Kidney epithelial cell (primary cell): ENCODE data around the gene TAAR2. TPM values are rescaled to one million over a fixed set of nuclear protein-coding genes. Genes with fewer than 3 reads are reported as not detected.

Experiments
- DNase-seq: peaks from one replicate; pipeline ENCODE4 v3.0.0-alpha.2; 2010; ENCODE audit warnings: low read depth
- H3K27me3 ChIP-seq: 2 replicates; pipeline ENCODE4 v1.6.0; 2011; ENCODE audit warnings: low read length; ENCODE audit not compliant: control insufficient read depth, insufficient read depth
- H3K36me3 ChIP-seq: 2 replicates; pipeline ENCODE4 v1.5.1; 2011; ENCODE audit warnings: low read length; ENCODE audit not compliant: control insufficient read depth, insufficient read depth
- H3K4me3 ChIP-seq: 2 replicates; pipeline ENCODE4 v1.5.1; 2011; ENCODE audit warnings: low read depth, mild to moderate bottlenecking, control low read depth, low read length
- total RNA-seq: library from RNA; depleted of rRNA; stranded (reverse); fragments of >200 nt; gene quantifications from 2 replicates; pipeline ENCODE4 v1.2.3, GENCODE V29; 2015
- TF ChIP-seq, protein P1 (sequence below): IDR thresholded peaks from 2 replicates; pipeline ENCODE4 v1.5.1; 2011; ENCODE audit warnings: mild to moderate bottlenecking, moderate library complexity, low read length, control low read depth, inconsistent platforms; ENCODE audit not compliant: insufficient read depth, poor library complexity, severe bottlenecking

TAAR2 gene
- total RNA-seq, 1 donor from 2014 or later: not detected

- Histone ChIP-seq H3K36me3 (no peaks in the 10 kb centered on the region), H3K27me3 (no peaks in the 10 kb centered on the region), H3K4me3 (no peak within 1 kb of the TSS)
- no peak for DNase-seq
- TF ChIP-seq, protein P1, sequence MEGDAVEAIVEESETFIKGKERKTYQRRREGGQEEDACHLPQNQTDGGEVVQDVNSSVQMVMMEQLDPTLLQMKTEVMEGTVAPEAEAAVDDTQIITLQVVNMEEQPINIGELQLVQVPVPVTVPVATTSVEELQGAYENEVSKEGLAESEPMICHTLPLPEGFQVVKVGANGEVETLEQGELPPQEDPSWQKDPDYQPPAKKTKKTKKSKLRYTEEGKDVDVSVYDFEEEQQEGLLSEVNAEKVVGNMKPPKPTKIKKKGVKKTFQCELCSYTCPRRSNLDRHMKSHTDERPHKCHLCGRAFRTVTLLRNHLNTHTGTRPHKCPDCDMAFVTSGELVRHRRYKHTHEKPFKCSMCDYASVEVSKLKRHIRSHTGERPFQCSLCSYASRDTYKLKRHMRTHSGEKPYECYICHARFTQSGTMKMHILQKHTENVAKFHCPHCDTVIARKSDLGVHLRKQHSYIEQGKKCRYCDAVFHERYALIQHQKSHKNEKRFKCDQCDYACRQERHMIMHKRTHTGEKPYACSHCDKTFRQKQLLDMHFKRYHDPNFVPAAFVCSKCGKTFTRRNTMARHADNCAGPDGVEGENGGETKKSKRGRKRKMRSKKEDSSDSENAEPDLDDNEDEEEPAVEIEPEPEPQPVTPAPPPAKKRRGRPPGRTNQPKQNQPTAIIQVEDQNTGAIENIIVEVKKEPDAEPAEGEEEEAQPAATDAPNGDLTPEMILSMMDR: no peak
These were observed 53.8 kb downstream of the TAAR2 start, which contains the start of gene TAAR6 for GRCh38 chr6:132570221-132570777. TSS of gene TAAR6 (plus strand) at chr6:132570322. CDS start at chr6:132570322, 0 bp downstream.

GRCh38 chr6:132569170-132569569, 54.9 kb downstream of the TAAR2 start:
- Histone ChIP-seq H3K36me3 (no peaks in the 10 kb centered on the region), H3K4me3 (no peak overlapping the region), H3K27me3 (no peaks in the 10 kb centered on the region)
- DNase-seq: no peak
- TF ChIP-seq, protein P1: no peak

DNA sequence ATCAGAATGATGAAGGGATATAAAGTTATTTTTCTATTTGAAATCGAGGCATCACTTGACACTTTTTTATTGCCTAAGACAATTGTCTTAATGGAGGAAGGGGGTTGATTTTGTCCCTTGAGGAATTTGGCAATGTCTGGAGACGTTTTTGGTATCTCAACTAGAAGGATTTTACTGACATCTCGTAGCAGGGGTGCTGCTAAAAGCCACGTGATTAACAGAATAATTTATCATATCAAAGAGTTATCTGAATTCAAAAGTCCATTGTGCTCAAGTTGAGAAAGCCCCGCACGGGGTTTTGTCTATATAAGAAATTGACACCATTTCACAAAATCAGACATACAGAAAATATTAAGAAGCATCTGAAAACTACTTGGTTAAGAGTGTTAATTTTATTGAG, 55.5 kb downstream of the TAAR2 start:
- TF ChIP-seq, protein P1: no peak
- Histone ChIP-seq H3K36me3 (no peaks in the 10 kb centered on the region), H3K4me3 (no peak overlapping the region), H3K27me3 (no peaks in the 10 kb centered on the region)
- DNase-seq: no peak

GRCh38 chr6:132567566-132567965, 56.5 kb downstream of the TAAR2 start:
- Histone ChIP-seq H3K36me3 (no peaks in the 10 kb centered on the region), H3K27me3 (no peaks in the 10 kb centered on the region), H3K4me3 (no peak overlapping the region)
- TF ChIP-seq, protein P1: no peak
- DNase-seq: no peak

Other genes starting within 250 kb of the TAAR2 start
- 20.3 and 22.6 TPM in 2 replicates for gene MOXD1, start 222.8 kb downstream of the TAAR2 start, total RNA-seq
- gene STX7, start 111.2 kb downstream of the TAAR2 start, total RNA-seq: 35.8 and 42.2 TPM in 2 replicates
- gene TAAR9, start 86.0 kb downstream of the TAAR2 start, total RNA-seq: not detected in 2 replicates
- not detected in 2 replicates for gene TAAR8, start 71.6 kb downstream of the TAAR2 start, total RNA-seq
- not detected in 2 replicates for gene TAAR6, start 54.0 kb downstream of the TAAR2 start, total RNA-seq
- not detected in 2 replicates for gene TAAR5, start 34.5 kb downstream of the TAAR2 start, total RNA-seq
- gene TAAR1, start 34.9 kb upstream of the TAAR2 start, total RNA-seq: not detected in 2 replicates
- 0.21 and 0.75 TPM in 2 replicates for gene VNN1, start 89.8 kb upstream of the TAAR2 start, total RNA-seq
- 0.33 TPM in 1 of 2 replicates, not detected in the other for gene VNN2, start 133.6 kb upstream of the TAAR2 start, total RNA-seq
- 10.7 and 11.9 TPM in 2 replicates for gene SLC18B1, start 174.4 kb upstream of the TAAR2 start, total RNA-seq
- gene RPS12, start 190.3 kb upstream of the TAAR2 start, total RNA-seq: 3,542 and 3,676 TPM in 2 replicates